HG03095 (cell line): ENCODE measurements around the gene CLEC6A.
"Not testable (repeated sequence)": the region's sequence is repeated elsewhere in the genome, so short reads cannot be mapped to it uniquely, and the experiment has no call there.

Experiments used
- ATAC-seq: cut with Tn5 transposase; IDR thresholded peaks from one replicate; pipeline ENCODE4 v1.9.1; 2021; ENCODE audit warnings: moderate library complexity; ENCODE audit not compliant: unreplicated experiment

CLEC6A gene

GRCh38 chr12:8455727-8456360, at the start of gene CLEC6A:
Gene CLEC6A (plus strand): TSS chr12:8455962. CDS start chr12:8456112, 150 bp downstream.
- peak; percentile 49 for ATAC-seq

- ATAC-seq = not testable (repeated sequence)
Observed at GRCh38 chr12:8419576-8419975, 36.2 kb upstream of the CLEC6A start.

GRCh38 chr12:8420506-8420905, 35.3 kb upstream of the CLEC6A start:
- no peak for ATAC-seq

- not testable (repeated sequence) for ATAC-seq
Observed at GRCh38 chr12:8444536-8445278, 11.1 kb upstream of the CLEC6A start.

- ATAC-seq = no peak
Observed at GRCh38 chr12:8445731-8446130, 10.0 kb upstream of the CLEC6A start.

GRCh38 chr12:8446642-8447547, 8.9 kb upstream of the CLEC6A start:
- ATAC-seq = no peak

DNA sequence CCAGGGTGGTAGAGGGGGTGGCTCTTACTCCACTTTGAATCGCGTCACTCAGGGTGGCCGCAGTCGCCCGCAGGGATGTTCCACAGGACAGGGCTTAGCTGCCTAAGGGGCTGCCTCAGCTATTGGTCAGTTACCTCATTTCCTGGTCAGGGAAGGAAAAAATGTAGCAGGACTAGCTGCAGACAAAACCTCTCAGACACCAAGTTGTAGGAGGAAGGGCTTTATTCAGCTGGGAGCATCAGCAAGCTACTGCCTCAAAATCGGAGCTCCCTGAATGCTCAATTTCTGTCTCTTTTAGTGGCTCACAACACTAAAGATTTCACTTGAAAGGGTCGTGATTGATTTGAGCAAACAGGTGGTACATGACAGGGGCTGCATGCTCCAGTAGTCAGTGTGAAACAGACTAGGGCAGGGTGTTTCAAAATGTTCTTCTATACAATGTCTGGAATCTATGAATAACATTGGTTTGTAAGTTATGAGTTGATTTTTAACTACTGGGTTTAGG, 6.4 kb upstream of the CLEC6A start:
- ATAC-seq = no peak

- ATAC-seq = no peak
Observed at GRCh38 chr12:8452036-8452435, 3.7 kb upstream of the CLEC6A start.

DNA sequence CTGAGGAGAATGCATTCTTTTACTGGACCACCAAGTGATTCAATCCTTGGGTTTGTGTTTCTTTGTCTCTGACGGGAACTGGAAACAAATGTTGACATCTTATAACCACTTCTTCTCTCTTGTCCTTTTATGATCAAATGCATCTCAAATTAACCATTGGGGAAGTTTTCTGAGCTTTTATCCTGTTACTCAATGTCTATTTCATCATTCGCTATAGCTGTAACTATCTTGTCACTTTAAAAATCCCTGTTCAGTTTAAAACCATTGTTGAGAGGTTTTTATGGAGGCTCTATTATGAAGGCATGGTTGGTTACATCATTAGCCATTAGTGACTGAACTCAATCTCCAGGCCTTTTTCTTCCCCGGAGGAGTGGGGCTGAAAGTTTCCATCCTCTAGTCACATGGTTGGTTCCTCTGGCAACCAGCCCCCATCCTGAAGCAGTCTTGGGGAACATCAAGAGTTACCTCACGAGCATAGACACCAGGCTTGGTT, 2.7 kb upstream of the CLEC6A start:
- no peak for ATAC-seq

- ATAC-seq = no peak
Observed at GRCh38 chr12:8453796-8454195, 2.0 kb upstream of the CLEC6A start.

GRCh38 chr12:8455271-8455670, 491 bp upstream of the CLEC6A start:
- no peak for ATAC-seq

DNA sequence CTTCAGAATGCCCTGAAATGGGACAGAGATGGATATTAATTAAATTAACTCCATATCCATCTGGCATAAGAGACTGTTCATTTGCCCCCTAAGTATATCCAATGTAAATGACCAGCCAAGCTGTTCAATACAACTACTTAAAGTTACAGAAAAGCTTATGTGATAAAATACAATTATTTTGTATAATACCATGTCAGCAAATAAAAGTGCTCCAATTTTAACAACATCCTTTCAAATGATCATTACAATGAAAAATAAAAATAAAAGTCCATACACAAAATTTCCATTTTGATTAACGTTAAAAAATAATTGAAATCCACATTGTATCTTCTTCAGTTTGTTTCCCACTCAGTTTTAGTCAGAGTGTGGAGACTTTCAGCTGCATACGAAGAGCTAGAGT, 5.7 kb downstream of the CLEC6A start:
- no peak for ATAC-seq

- no peak for ATAC-seq
Observed at GRCh38 chr12:8465301-8465996, 9.7 kb downstream of the CLEC6A start.

- no peak for ATAC-seq
Observed at GRCh38 chr12:8466241-8466640, 10.5 kb downstream of the CLEC6A start.

DNA sequence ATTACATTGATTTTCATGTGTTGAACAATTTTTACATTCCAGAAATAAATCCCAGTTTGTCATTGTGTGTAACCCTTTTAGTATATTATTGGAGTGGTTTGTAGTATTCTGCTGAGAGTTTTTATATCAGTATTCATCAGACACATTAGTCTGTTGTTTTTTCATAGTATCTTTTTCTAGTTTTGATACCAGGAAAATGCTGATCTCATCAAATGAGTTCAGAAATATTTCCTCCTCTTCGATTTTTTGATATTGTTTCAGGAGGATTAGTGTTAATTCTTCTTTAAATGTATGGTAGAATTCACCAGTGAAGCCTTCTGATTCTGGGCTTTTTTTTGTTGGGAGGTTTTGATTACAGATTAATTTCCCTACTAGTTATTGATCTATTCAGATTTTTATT, 15.3 kb downstream of the CLEC6A start:
- no peak for ATAC-seq

DNA sequence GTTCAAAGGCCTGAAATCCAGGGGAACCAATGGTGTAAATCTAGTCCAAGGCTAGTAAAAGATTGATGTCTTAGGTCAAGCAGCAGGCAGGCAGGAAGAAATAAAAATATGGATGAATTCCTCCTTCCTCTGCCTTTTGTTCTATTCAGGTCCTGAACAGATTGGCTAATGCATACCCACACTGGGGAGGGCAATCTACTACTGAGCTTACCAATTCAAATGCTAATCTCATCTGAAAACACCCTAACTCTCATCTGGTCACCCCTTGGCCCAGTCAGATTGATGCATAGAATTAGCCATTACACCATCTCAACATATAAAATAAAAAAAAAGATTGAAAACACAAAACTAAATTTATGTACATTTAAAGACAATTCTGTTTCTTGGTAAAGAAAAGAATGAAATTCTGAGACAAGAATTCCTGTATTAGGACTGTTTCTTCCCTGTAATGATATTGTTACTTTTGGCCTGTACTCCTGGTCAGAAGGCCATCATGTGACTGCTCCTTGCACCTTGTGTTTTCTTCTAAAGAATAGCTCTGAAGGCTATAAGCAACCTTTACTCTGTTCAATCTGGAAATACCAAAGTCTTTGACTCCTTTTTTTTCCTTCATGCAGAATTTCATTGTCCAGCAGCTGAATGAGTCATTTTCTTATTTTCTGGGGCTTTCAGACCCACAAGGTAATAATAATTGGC, 19.9 kb downstream of the CLEC6A start:
- ATAC-seq = no peak

- no peak for ATAC-seq
Observed at GRCh38 chr12:8482571-8483061, 26.9 kb downstream of the CLEC6A start.

- ATAC-seq = no peak
Observed at GRCh38 chr12:8483079-8483478, 27.3 kb downstream of the CLEC6A start.

GRCh38 chr12:8491646-8492530, 36.1 kb downstream of the CLEC6A start:
- no peak for ATAC-seq
